Stomach smooth muscle (tissue), 2 donors: ENCODE measurements around the gene ERH.

Experiments
- H3K27ac ChIP-seq: one replicate; pipeline ENCODE4 v1.7.0; 2013; ENCODE audit warnings: mild to moderate bottlenecking, low read length, inconsistent platforms
- H3K27me3 ChIP-seq, 2 donors: one replicate each; pipeline ENCODE4 v1.7.0; 2013; ENCODE audit warnings: low read length in 2 of 2; ENCODE audit not compliant: insufficient read depth in 2 of 2, control insufficient read depth in 1 of 2
- H3K36me3 ChIP-seq, 2 donors: one replicate each; pipeline ENCODE4 v1.7.0; 2013; ENCODE audit warnings: low read length in 2 of 2; ENCODE audit not compliant: control insufficient read depth in 2 of 2, insufficient read depth in 2 of 2
- H3K4me1 ChIP-seq: one replicate; pipeline ENCODE4 v1.7.0; 2013; ENCODE audit warnings: low read length; ENCODE audit not compliant: control insufficient read depth, insufficient read depth
- H3K4me3 ChIP-seq, 2 donors: one replicate each; pipeline ENCODE4 v1.7.0; 2013; ENCODE audit warnings: low read length in 2 of 2
- H3K9ac ChIP-seq, 2 donors: one replicate each; pipeline ENCODE4 v1.7.0; 2013; ENCODE audit warnings: low read length in 2 of 2, mild to moderate bottlenecking in 1 of 2
- H3K9me3 ChIP-seq, 2 donors: one replicate each; pipeline ENCODE4 v1.7.0; 2013; ENCODE audit warnings: low read length in 2 of 2; ENCODE audit not compliant: control insufficient read depth in 2 of 2
- donor health status: healthy.
- donor health status: Pancreatic carcinoma.

Gene ERH

GRCh38 chr14:69346710-69347109 lies 51.4 kb downstream of the ERH start:
- no peaks in the 10 kb centered on the region for H3K4me1 ChIP-seq
- H3K27me3 ChIP-seq, result no peaks in the 10 kb centered on the region
- H3K27ac ChIP-seq, result no peak overlapping the region
- H3K36me3 ChIP-seq, result peaks cover 0 to 2% of the 10 kb centered on the region in 2 donors
- no peak overlapping the region for H3K4me3 ChIP-seq
- no peaks in the 10 kb centered on the region for H3K9me3 ChIP-seq
- no peak overlapping the region for H3K9ac ChIP-seq

GRCh38 chr14:69345402-69345801 lies 52.7 kb downstream of the ERH start:
- no peaks in the 10 kb centered on the region for H3K4me1 ChIP-seq
- no peaks in the 10 kb centered on the region for H3K9me3 ChIP-seq
- no peak overlapping the region for H3K4me3 ChIP-seq
- H3K27me3 ChIP-seq, result no peaks in the 10 kb centered on the region
- peaks cover 0 to 2% of the 10 kb centered on the region in 2 donors for H3K36me3 ChIP-seq
- H3K9ac ChIP-seq, result no peak overlapping the region
- H3K27ac ChIP-seq, result no peak overlapping the region

GRCh38 chr14:69344171-69344570 lies 53.9 kb downstream of the ERH start:
- Histone ChIP-seq H3K36me3 (peaks cover 0 to 4% of the 10 kb centered on the region in 2 donors), H3K27ac (no peak overlapping the region), H3K27me3 (no peaks in the 10 kb centered on the region), H3K9ac (no peak overlapping the region), H3K4me3 (no peak overlapping the region), H3K4me1 (no peaks in the 10 kb centered on the region), H3K9me3 (no peaks in the 10 kb centered on the region)

- H3K4me1 ChIP-seq, result no peaks in the 10 kb centered on the region
- no peak overlapping the region for H3K9ac ChIP-seq
- no peaks in the 10 kb centered on the region for H3K27me3 ChIP-seq
- H3K27ac ChIP-seq, result no peak overlapping the region
- no peaks in the 10 kb centered on the region for H3K9me3 ChIP-seq
- H3K4me3 ChIP-seq, result no peak overlapping the region
- peaks cover 0 to 2% of the 10 kb centered on the region in 2 donors for H3K36me3 ChIP-seq
Observed at GRCh38 chr14:69342928-69343525, 55.1 kb downstream of the ERH start.

- no peaks in the 10 kb centered on the region for H3K9me3 ChIP-seq
- H3K36me3 ChIP-seq, result peaks cover 0 to 2% of the 10 kb centered on the region in 2 donors
- H3K4me1 ChIP-seq, result no peaks in the 10 kb centered on the region
- H3K4me3 ChIP-seq, result no peak overlapping the region
- no peaks in the 10 kb centered on the region for H3K27me3 ChIP-seq
- H3K27ac ChIP-seq, result no peak overlapping the region
- H3K9ac ChIP-seq, result no peak overlapping the region
Observed at GRCh38 chr14:69339426-69339825, 58.7 kb downstream of the ERH start.

GRCh38 chr14:69337984-69338383 lies 60.1 kb downstream of the ERH start:
- H3K9me3 ChIP-seq, result no peaks in the 10 kb centered on the region

GRCh38 chr14:69335371-69335771 lies 62.7 kb downstream of the ERH start:
- Histone ChIP-seq H3K4me1 (no peaks in the 10 kb centered on the region), H3K9ac (no peak overlapping the region), H3K9me3 (no peaks in the 10 kb centered on the region), H3K4me3 (no peak overlapping the region), H3K27ac (no peak overlapping the region), H3K27me3 (no peaks in the 10 kb centered on the region), H3K36me3 (peaks cover 0 to 2% of the 10 kb centered on the region in 2 donors)

More at GRCh38 chr14:69337984-69338383, 60.1 kb downstream of the ERH start:
- Histone ChIP-seq H3K27me3 (no peaks in the 10 kb centered on the region), H3K36me3 (peaks cover 0 to 2% of the 10 kb centered on the region in 2 donors), H3K4me3 (no peak overlapping the region), H3K9ac (no peak overlapping the region), H3K27ac (no peak overlapping the region), H3K4me1 (no peaks in the 10 kb centered on the region)

GRCh38 chr14:69334576-69334975 lies 63.5 kb downstream of the ERH start:
- no peaks in the 10 kb centered on the region for H3K27me3 ChIP-seq
- H3K9me3 ChIP-seq, result no peaks in the 10 kb centered on the region
- H3K4me3 ChIP-seq, result no peak overlapping the region
- no peak overlapping the region for H3K9ac ChIP-seq
- H3K27ac ChIP-seq, result no peak overlapping the region
- no peaks in the 10 kb centered on the region for H3K4me1 ChIP-seq
- peaks cover 0 to 2% of the 10 kb centered on the region in 2 donors for H3K36me3 ChIP-seq

- Histone ChIP-seq H3K4me1 (no peaks in the 10 kb centered on the region), H3K27me3 (no peaks in the 10 kb centered on the region), H3K9ac (no peak overlapping the region), H3K36me3 (no peaks in the 10 kb centered on the region), H3K9me3 (no peaks in the 10 kb centered on the region), H3K4me3 (no peak overlapping the region), H3K27ac (no peak overlapping the region)
Observed at GRCh38 chr14:69333791-69334337, 64.2 kb downstream of the ERH start.

- Histone ChIP-seq H3K9ac (no peak overlapping the region), H3K9me3 (no peaks in the 10 kb centered on the region), H3K27me3 (no peaks in the 10 kb centered on the region), H3K4me3 (no peak overlapping the region), H3K27ac (no peak overlapping the region), H3K36me3 (no peaks in the 10 kb centered on the region), H3K4me1 (no peaks in the 10 kb centered on the region)
Observed at GRCh38 chr14:69332782-69333395, 65.2 kb downstream of the ERH start.

GRCh38 chr14:69331206-69331605 lies 66.9 kb downstream of the ERH start:
- H3K4me3 ChIP-seq, result no peak overlapping the region
- no peaks in the 10 kb centered on the region for H3K4me1 ChIP-seq
- H3K9me3 ChIP-seq, result no peaks in the 10 kb centered on the region
- H3K36me3 ChIP-seq, result no peaks in the 10 kb centered on the region
- H3K27ac ChIP-seq, result no peak overlapping the region
- no peaks in the 10 kb centered on the region for H3K27me3 ChIP-seq
- H3K9ac ChIP-seq, result no peak overlapping the region
